ENCODE data around the gene FHOD3.

DNA sequence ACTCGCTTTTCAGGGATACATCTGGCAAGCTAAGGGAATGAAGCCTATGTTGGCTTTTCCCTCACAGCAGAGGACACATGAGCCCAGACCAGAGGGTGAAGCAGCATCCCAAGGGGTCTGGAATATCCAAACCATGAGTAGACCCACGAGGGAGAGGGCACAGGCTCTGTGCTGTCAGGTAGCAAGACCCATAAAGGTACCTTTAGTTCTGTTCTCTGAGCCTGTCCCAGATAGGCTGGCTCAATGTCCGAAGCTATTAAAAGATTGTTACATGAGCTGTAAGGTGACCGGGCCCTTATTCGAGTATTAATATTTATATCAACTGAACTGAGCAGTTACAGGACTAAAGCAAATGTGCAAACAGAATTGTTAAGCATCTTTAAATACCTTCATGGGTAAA, 479.1 kb downstream of the FHOD3 start:
- TF ChIP-seq CTCF (conservative IDR thresholded peaks at IDR 0.05 in 1 of 2, IDR thresholded peaks at IDR 0.05 in 1 of 2; ENCODE audit: extremely low read depth in 1 of 2, insufficient read depth in 1 of 2, low read depth in 1 of 2, low read length in 2 of 2) (no peak), EZH2 (IDR thresholded peaks at IDR 0.05; ENCODE audit: borderline replicate concordance, low read length) (no peak)

Measured in mammary epithelial cell (primary cell).